Limb (tissue), 2 donors: ENCODE results near the gene AMDHD2.
"Not testable (repeated sequence)": the region's sequence is repeated elsewhere in the genome, so short reads cannot be mapped to it uniquely, and the experiment has no call there.

Experiments
- DNase-seq, 2 donors: peaks; one replicate each; pipeline ENCODE4 v3.0.0-alpha.2; 2016; ENCODE audit errors: extremely low spot score in 2 of 2

The AMDHD2 gene

DNA sequence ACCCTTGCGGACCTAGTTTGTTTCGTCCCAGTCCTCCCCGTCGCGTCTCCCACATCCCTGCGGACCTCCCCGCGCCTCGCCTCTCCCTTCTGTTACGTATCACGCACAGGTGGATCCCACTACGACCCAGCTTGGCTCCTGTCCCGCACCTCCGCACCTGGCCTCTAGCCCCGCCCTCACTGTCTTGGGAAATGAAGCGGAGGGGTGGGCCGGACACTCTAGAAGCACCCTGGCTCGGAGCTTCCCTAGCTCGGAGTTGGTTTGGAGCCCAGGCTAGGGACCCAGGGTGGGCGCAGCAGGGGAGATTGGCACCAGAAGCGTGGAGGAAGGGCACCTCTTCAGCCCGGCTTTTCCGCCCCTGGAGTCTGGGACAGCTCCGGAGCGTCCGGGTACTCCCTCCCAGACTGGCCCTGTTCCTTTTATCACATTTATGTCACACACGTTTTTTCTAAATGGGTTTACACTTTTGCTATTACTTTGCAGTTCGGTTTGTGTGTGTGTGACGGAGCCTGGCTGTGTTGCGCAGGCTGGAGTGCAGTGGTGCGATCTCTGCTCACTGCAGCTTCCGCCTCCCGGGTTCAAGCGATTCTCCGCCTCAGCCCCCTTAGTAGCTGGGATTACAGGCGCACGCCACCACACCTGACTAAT, 12.4 kb downstream of the AMDHD2 start:
- DNase-seq, result no peak

DNA sequence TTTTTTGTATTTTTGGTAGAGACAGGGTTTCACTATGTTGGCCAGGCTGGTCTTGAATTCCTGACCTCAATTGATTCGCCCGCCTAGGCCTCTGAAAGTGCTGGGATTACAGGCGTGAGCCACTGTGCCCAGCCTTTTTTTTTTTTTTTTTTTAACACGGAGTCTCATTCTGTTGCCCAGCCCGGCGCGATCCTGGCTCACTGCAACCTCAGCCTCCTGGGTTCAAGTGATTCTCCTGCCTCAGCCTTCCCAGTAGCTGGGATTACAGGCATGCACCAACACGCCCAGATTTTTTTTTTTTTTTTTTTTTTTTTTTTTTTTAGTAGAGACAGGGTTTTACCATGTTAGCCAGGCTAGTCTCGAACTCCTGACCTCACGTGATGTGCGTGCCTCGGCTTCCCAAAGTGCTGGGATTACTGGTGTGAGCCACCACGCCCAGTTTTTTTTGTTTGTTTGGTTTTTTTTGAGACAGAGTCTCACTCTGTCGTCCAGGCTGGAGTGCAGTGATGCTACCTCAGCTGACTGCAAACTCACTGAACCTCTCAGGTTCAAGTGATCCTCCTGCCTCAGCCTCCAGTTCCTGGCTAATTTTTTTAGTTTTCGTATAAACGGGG, 13.1 kb downstream of the AMDHD2 start:
- DNase-seq, result not testable (repeated sequence)

DNA sequence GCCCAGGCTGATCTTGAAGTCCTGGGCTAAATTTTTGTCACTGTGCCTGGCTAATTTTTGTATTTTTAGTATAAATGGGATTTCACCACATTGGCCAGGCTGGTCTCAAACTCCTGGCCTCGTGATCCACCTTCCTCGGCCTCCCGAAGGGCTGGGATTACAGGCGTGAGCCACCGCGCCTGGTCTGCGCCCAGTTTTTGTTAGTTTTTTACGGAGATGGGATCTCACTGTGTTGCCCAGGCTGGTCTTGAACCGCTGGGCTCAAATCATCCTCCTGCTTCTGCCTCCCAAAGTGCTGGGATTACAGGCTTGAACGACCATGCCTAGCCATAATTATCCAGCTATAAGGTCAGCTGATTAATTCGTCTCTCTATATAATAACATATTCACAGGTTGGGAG, 13.7 kb downstream of the AMDHD2 start:
- DNase-seq, result no peak

DNA sequence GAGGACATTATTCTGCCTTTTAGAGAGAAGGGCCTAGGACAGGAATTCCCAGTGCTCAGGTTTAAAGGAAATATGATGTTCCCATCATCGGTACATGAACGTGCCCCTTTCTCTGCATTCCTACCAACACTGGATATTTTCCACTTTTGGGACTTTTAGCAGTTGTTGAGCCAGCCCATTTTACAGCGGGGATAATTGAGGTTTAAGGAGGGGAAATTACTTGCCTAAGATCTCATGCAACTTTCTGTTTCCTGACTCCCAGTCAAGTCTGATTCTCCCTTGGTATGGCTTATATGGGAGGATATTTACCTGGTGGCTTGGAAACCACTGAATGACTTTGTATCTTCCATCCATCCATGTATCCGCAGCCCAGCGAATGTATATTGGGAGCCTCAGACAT, 14.2 kb downstream of the AMDHD2 start:
- DNase-seq, result not testable (repeated sequence)

DNA sequence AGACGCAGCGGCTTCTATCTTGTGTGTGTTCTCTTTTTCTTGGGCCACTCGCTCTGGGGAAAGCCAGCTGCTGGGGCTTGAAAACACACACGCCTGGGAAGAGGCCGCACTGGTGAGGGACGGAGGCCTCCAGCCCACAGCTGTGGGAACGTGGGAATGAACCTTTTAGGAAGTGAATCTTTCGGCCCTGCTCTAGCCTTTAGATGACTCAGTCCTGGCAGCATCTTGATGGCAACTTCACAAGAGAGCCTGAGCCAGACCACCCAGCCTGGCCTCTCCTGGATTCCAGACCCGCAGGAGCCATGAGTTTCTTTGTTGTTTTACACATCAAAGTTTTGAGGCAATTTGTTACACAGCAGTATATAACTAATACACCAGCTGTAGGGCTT, 15.4 kb downstream of the AMDHD2 start:
- no peak for DNase-seq

DNA sequence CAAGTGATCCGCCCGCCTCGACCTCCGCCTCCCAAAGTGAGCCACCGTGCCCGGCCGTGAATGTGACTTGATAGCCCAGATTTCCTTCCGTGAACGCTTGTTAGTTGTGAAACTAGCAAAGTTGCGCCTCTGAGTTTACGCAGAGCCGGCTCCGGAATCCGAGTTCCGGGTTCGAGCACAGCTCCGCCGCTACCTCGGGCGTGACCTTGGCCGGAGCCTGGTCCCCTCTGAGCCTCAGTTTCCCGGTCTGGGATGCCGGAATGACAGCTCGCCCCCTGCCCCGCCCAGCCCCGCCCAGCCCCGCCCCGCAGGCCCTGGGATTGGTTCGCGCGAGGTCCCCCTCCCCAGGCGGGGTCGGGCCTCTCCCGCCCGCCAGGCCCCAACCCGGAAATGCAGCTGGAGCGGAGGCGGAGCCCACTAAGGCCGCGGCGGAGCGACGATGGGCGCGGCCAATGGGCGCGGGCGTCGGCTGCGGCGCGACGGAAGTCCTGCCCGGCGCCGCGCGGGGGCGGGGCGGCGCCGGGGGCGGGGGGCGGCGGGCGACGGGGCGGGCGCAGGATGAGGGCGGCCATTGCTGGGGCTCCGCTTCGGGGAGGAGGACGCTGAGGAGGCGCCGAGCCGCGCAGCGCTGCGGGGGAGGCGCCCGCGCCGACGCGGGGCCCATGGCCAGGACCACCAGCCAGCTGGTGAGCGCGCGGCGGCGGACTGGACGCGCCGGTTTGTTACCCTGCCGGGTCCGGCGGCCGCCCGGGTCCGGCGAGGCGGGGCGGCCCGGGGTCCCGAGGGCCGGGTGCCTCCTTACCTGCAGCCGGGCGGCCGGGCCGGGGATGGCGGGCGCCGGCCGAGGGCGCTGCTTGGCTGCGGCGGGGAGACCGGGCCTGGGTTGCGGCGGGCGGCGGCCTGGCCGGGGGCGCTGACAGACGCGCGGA, 17.5 kb downstream of the AMDHD2 start, which contains the start of gene PDPK1:
Gene PDPK1, plus strand, starts transcription at position 571 of the 929 bp plus-strand sequence. Its CDS starts 92 bp downstream, at position 663.
- peak; percentile 92 to 97 for DNase-seq

DNA sequence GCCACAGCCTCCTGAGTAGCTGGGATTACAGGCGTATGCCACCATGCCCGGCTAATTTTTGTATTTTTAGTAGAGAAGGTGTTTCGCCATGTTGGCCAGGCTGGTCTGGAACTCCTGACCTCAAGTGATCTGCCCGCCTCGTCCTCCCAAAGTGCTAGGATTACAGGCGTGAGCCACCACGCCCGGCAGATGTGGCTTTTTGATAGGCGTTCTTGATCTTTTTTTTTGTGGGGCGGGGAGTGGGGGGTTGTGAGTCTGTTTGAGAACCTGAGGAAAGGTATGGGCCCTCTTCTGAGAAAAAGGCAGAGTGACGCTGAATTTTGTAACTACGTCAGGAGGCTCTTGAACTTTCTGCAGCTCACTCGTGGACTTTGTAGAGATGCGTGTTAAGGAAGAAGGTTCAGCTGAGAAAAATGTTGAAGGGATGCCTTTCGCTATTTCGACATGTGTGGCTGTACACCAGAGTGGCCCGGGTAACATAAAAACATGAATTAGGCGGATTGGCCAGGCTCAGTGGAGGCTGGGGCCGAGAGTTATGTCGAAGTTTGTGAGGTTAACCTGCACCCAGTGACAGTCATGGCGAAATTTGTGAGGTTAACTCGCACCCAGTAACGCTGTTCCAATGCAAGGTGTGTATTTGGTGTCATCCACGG, 19.1 kb downstream of the AMDHD2 start:
- not testable (repeated sequence) for DNase-seq

DNA sequence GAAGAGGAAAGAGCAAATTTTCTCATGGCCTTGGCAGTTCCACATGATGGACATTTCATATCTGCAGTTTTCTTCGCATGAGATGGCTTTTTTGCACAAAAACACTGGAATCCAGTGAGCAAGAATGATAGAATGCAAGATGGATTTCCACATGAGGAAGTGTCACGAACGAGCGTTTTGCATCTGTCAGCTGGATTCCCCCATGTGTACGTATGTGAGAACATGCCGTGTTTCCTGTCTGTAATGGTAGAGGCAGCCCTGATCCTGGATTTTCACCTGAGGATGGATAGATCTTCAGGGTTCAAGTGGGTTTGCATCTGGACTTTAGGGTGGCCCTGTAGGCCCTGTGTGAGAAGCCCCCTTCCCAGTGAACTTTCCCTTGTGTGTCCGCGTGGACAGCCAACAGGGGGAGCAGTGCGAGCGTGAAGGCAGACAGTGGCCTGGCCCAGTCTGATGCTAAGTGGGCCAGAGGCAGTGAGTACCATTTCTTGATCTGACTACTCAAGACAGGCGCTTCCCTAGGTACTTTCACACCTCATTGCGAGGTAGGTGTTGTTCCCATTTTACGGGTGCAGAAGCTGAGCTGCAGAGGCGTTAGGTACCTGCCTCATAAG, 19.8 kb downstream of the AMDHD2 start:
- not testable (repeated sequence) for DNase-seq

DNA sequence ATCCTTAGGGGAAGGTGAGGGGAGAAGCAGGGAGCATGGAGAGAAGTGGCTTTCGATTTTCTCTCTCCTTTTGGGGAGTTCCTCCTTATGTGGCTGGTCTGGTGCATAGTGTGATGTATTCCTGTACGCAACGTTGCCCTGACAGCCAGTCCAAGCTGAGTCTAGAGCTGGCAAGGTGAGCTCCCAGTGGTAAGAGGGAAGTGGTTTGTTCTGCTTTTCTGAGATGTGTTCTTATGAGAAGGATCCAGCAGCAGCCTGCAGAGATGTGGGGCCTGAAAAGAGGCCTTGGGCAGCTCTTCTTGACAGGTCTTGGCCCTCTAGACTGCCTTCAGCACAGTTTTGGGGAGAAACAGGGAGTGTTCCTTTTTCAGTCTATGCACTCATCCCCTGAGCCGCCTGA, 20.7 kb downstream of the AMDHD2 start:
- not testable (repeated sequence) for DNase-seq

DNA sequence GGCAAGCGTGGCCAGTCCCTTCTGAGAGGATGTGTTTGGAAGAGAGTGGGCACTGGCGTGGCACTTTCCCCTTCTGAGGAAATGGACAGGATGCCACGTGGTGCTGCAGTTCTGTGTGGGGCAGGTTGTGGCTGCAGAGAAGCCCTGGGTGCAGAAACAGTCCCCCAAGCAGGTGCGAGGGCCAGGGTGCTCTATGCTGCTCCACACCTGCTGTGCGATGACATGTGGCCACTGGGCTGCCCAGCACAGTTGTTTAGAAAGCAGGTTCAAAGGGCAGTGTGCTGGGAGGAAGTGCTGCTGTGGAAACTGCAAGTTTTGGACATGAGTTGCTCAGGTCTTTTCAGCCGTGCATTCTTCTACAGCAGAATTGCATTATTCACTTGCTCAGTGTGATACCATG, 21.2 kb downstream of the AMDHD2 start:
- not testable (repeated sequence) for DNase-seq

DNA sequence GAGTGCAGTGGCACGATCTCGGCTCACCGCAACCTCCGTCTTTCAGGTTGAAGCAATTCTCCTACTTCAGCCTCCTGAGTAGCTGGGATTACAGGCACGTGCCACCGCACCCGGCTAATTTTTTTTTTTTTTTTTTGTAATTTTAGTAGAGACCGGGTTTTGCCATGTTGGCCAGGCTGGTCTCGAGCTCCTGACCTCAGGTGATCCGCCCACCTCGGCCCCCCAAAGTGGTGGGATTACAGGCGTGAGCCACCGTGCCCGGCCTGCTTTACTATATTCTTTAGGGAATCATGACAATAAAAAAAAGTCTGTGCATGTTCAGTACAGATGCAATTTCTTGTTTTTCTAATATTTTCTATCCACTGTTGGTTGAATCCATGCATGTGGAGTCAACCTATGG, 23.6 kb downstream of the AMDHD2 start:
- not testable (repeated sequence) for DNase-seq

DNA sequence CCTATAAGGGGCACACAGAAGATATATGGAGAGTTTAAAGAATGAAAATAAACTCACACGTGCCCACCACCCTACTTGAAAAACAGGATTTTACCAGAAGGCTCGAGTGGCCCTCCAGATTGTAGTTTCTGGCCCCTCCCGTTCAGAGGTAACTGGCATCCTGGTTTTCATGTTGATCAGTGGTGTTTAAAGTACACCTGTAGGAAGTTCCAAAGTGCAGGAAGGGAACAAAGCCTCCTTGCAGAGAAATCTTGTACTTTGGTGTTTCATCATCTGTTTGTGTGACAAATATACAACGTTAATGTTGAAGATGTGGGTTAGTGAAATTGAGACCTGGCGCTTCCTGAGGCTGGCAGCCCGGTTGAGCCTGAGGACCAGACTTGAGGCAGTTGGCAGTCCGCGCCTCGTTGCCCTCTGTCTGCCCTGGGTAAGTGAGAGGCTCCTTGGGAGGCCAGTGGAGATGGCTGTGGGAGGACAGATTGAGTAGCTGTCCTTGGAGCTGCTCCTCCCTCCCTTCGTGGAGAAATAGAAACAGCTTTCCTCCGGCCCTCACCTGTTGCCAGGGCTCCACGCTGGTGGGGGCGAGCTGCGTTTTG, 30.2 kb downstream of the AMDHD2 start:
- DNase-seq, result not testable (repeated sequence)

DNA sequence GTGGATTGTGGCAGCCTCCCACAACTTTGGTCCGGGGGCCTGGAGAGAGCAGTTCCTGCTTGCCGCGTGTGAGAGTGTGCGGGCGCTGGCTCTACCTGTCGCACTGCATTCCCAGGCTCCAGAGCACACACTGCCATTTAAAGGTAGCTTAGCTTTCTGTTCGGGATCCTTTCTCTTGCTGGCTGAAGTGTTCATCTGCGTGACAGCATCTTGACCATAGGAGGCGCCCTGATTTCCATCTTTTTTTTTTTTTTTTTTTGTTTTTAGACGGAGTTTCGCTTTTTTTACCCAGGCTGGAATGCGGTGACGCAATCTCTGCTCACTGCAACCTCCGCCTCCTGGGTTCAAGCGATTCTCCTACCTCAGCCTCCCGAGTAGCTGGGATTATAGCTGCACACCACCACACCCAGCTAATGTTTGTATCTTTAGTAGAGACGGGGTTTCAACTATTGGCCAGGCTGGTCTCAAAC, 31.3 kb downstream of the AMDHD2 start:
- not testable (repeated sequence) for DNase-seq

DNA sequence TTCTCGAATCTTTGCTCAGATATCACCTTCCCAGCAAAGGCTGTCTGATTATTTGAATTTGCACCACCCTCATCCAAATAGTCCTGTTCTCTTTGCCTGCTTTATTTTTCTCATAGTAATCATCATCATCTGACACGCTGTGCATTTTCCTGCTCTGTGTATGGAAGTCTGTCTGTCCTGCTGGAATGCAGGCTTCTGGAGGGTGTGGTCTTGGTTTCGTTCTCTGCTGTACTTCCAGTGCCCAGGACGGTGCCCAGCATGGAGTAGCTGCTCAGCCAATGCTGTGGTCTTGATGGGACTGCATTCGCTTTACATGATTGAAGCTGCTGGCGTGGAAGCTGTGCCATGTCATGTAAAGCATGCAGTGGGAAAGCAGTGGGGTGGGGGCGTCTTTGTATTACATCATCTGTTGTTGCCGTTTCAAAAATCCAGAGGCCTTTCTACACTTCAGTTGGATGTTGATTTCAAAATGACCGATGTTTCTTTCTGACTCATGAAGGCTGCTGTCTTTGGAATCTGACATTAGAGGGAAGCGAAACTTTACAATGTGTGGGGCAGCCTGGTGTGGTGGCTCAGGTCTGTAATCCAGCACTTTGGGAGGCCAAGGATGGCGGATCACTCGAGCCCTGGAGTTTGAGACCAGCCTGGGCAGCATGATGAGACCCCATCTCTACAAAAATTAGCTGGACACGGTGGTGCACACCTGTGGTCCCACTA, 34.7 kb downstream of the AMDHD2 start:
- not testable (repeated sequence) for DNase-seq

DNA sequence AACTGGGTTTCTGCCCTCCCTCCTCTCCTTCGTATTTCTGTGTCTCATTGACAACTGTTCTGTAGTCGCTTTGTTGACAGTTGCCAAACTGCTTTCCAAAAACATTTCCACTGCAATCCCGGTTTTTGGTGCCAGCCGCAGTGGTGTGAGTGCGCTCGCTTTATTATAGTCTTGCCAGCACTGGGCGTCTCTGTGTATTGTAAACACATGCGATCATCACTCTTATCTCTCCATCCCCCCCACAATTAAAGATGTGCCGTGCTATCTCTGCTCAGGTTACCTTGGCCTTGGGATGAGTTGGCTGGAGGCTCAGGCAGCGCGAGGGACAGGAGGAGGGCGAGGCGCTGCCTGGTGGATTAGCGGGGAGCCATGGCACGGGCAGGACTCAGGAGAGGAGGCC, 37.0 kb downstream of the AMDHD2 start:
- DNase-seq, result not testable (repeated sequence)

DNA sequence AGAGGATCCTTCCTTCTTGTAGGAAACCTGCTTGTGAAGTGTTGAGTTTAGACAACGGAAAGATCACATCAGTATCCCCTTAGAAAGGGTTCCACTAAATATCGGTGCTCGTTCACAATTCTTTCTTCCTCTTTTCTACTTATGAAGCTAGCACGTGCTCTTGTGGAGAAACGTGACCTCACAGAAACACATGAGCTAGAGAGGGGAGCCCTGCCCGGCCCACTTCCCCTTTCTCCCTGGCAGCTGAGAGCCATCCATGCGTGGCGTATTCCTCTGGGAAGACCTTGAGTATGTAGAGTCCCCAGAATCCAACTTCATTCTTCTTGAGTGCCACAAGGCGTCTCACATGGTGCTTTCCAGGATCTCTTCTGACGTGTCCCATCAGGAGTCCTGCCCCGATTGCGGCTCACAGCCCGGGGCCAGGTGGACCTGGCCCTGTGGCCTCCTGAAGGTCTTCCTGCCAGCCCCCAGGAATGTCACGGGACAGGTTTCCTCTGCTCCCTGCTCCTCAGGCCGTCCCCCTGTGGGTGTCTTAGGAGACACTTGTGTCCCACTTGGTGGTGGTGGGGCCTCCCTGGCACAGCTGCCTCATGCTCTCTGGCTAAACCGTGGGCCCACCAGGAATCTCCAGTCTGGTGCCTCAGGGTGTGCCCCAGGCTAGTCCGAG, 40.1 kb downstream of the AMDHD2 start:
- not testable (repeated sequence) for DNase-seq

DNA sequence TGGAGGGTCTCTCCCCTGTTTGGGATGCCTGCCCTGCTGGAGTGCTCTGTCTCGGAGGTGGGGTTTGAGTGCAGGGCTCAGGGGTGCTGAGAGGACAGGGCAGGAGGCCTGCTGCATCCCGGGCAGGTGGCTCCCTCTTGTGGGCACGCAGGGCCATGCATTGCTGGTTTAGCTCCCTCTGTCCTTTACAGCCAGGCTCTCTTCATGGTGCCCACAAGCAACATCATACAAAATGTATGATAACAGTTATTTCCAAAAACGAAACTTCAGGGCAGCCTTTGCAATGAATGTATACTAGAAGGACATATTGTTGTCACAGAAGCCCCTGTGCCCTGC, 40.6 kb downstream of the AMDHD2 start:
- not testable (repeated sequence) for DNase-seq

DNA sequence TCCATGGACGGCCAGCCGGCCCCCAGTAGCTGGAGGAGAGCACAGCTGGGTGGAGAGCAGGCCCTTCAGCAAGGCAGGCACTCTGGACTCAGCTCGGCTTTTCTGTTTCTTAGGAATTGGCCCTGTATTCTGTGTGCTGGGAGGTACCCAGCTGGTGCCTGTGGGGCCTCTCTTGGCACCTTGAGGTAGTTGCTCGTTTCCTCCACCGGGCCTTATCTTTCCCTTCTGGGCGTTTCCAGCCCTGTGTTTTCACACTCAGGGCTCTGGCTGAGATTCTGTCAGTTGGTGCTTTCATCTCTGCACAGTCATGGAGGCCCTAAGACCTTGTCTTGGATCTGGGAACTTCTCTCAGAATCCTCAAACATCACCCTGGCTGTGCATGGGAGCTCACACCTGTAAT, 47.3 kb downstream of the AMDHD2 start:
- not testable (repeated sequence) for DNase-seq

DNA sequence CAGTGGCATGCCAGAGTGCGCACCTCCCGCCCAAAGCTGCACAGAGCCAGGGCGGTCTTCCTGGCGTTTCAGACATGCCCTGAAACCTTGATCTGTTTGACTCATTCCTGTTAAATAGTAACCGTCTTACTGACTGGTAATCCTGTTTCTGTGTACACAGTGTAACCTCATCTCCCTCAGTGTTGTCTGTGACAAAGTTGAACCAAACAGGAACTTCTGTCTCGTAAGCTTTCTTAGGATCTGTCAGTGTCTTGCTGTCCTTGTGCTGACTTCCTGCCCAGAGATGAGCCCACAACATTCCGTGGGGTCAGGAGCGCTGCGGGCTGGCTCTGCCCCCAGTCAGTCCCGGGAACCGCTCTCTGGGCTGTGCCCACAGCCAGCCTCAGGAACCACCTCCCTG, 48.4 kb downstream of the AMDHD2 start:
- DNase-seq, result not testable (repeated sequence)
